Left renal cortex interstitium (tissue), 4 donors: ENCODE results near the gene EAPP. TPM values are rescaled to one million over a fixed set of nuclear protein-coding genes. Genes with fewer than 3 reads are reported as not detected.
"Not testable (repeated sequence)": the region's sequence is repeated elsewhere in the genome, so short reads cannot be mapped to it uniquely, and the experiment has no call there.

Source experiments
- DNase-seq, 4 donors: peaks; one replicate each; pipeline ENCODE4 v3.0.0-alpha.2; 2013; ENCODE audit warnings: low read depth in 4 of 4, low spot score in 2 of 4, missing footprints in 1 of 4
- polyA plus RNA-seq, 4 donors: library from polyadenylated mRNA; unstranded; fragments of 120-200 nt; gene quantifications; one replicate each; pipeline ENCODE4 v1.2.1, GENCODE V29; 2013; ENCODE audit not compliant: insufficient read length in 4 of 4

The EAPP gene, protein sequence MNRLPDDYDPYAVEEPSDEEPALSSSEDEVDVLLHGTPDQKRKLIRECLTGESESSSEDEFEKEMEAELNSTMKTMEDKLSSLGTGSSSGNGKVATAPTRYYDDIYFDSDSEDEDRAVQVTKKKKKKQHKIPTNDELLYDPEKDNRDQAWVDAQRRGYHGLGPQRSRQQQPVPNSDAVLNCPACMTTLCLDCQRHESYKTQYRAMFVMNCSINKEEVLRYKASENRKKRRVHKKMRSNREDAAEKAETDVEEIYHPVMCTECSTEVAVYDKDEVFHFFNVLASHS
- 10 to 100 TPM; 63.2 to 83.0 (median 68.3) TPM for polyA plus RNA-seq

DNA sequence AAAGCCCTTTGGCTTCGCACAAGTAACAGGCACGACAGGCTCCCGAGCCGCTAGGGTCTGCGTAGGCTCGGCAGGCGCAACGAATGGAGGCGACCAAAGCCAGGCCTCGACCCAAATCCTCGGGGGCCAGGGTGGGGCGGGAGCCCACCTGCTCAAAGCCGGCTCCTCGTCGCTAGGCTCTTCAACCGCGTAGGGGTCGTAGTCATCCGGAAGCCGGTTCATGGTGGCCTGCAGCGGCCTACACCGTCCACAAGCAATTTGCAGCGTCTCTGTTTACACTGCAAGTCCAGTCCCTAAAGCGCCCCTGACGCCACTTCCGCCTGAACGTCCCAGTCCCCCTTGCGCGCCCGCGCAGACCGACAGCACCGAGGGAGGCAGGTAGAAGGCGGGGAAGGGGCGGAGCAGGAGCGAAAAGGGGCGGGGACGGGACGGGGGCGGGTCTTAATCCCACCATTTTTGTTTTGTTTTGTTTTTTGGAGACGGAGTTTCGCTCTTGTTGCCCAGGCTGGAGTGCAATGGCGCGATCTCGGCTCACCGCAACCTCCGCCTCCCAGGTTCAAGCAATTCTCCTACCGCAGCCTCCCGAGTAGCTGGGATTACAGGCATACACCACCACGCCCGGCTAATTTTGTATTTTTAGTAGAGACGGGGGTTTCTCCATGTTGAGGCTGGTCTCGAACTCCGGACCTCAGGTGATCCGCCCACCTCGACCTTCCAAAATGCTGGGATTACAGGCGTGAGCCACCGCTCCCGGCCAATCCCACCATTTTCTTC, at the start of gene EAPP:
EAPP (minus strand) TSS at position 295 of the 774 bp plus-strand sequence; CDS start at position 222, 73 bp downstream.
- DNase-seq, result peak; percentile 84 to 96 (median 90)

DNA sequence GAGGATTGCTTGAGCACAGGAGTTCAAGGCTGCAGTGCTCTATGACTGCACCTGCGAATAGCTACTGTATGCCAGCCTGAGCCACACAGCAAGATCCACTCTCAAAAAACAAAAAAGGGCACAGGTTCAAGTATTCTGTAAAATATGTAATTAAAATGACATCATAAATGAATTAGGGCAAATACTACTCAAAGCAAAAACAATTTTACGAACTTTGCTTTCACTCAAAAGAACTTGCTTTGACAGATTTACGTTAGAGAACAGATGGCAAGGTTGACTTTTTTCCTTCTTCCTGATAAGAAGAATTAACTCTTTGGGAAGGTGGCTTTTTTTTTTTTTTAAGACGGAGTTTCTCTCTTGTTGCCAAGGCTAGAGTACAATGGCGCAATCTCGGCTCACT, 44.0 kb upstream of the EAPP start:
- DNase-seq, result no peak

DNA sequence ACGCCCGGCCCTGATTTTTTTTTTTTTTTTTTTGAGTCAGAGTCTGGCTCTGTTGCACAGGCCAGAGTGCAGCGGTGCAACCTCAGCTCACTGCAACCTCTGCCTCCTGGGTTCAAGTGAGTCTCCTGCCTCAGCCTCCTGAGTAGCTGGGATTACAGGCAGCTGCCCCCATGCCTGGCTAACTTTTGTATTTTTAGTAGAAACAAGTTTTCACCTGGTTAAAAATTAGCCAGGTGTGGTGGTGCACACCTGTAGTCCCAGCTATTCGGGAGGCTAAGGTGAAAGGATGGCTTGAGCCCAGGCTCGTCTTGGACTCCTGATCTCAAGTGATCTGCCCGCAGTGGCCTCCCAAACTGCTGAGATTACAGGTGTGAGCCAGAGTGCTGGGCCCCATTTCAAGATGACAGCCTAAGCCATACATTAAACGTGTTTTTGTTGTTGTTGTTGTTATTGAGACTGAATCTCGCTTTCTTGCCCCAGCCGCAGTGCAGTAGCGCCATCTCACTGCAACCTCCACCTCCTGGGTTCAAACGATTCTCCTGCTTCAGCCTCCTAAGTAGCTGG, 42.7 kb upstream of the EAPP start:
- DNase-seq, result no peak

DNA sequence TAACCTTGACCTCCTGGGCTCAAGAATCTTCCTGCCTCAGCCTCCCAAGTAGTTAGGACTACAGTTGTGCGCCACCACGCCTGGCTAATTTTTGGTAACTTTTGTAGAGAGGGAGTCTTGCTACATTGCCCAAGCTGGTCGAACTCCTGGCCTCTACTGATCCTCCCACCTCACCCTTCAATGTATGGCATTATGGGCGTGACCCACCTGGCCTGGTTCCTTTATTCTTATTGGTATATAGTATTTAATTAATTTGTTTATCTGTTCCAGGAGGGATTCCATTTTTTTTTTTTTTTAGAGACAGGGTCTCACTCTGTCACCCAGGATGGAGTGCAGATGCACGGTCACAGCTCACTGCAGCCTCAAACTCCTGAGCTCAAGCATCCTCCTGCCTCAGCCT, 40.9 kb upstream of the EAPP start:
- DNase-seq, result no peak

DNA sequence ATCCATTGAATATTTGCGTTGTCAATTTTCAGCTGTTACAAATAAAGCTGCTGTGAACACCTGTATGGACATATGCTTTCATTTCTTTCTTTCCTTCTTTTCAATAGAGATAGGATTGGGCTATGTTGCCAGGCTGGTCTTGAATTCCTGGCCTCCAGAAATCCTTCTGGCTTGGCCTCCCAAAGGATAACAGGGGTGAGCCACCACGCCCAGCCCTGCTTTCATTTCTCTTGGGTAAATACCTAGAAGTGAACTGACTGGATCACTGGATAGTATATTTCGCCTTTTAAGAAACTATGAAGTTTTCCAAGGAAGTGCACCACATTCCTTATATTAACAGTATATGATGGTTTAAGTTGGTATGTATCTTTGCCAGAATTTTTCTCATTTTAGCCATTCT, 32.3 kb upstream of the EAPP start:
- no peak for DNase-seq

DNA sequence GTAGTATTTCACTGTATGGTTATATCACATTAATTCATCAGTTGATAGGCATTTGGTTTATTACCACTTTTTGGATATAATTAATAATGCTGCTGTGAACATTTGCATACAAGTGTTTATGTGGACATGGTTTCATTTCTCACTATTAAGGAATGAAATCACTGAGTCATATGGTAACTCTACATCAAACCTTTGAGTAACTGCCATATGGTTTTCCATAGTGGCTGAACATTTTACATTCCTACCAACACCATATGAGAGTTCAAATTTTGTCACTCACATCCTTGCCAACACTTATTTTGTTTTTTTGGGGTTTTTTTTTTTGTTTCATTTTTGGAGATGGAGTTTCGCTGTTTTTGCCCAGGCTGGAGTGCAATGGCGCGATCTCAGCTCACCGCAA, 30.2 kb upstream of the EAPP start:
- no peak for DNase-seq

DNA sequence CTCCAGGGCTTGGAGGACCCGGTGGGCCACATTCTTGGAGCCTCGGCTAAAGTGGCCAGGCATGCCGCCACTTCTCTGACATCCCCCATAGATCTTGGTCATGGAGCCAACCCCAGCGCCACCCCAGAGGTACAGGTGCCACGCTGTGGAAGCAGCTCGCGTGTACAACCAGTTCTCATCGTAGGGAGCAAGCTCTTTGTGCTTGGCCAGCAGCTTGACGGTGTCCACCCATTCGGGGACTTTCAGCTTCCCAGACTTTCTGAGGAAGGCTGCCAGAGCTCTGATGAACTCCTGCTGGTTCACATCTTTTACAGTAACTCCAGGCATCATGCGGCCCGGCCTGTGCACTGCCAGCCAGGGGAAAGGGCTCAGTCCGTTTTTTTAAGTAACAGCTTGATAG, 29.3 kb upstream of the EAPP start:
- DNase-seq, result no peak

DNA sequence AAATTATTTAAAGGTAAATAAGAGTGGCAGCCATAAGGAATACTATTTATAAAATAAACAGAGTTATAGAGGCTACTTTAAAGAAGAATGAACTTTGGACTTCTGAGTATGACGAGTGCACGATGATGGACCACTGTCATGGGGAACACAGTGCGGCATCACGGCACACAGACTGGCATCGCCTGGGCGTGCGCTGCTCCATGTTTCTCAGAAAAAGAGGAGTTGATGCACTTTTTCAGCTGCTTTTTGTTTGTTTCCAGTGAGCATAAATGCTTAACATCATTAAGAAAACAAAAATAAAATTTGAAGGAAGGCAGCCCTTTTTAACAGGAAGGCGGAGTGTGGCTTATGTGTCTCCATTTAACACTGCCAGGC, 23.3 kb upstream of the EAPP start:
- DNase-seq, result no peak

DNA sequence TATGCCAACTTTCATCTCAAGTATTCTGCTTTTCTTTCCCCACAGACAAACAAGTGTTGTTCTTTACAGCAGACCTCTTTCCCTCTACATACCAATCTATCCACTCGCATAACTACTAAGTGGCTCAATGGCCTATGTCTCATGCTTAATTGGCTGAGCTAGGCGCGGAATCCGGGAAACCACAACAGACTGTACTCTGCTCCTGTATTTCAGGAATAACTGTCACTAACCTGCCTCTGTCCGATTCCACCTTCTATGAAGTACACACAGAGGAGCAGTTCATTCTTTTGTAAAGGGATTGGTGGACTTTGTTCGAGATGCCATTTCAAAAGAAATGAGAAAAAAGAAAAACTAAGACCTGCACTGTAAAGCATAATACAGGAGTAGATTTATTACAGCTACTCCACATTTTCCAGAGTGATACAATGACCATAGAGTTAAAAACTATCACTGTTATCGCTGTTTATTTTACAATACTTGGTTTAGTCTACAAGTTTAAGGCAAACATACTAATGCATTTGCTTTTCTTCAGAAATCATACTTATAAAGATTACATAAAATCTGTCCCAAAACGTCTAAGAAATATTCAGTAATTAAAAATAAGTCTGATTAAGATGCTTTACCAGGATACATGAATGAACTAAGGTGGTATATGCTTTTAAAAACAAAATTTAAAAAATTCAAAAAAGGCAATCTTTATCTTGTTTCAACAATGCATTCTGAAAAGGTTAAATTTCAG, 22.7 kb upstream of the EAPP start:
- not testable (repeated sequence) for DNase-seq

DNA sequence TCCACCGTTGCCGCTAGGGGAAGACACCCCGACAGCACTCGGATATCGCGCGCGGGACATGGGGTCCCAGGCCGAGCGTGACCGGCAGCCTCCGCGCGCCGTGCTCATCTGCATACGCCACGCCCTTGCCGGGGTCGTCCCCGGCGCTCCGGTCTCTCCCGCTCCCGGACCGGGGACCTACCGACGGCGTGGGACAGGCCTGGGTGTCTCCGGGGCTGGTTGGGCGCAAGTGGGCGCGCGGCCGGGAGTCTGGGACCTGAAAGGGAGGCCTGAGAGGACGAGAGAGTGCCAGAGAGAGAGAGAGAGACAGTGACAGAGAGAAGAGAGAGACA, 17.0 kb upstream of the EAPP start:
- DNase-seq, result not testable (repeated sequence)

DNA sequence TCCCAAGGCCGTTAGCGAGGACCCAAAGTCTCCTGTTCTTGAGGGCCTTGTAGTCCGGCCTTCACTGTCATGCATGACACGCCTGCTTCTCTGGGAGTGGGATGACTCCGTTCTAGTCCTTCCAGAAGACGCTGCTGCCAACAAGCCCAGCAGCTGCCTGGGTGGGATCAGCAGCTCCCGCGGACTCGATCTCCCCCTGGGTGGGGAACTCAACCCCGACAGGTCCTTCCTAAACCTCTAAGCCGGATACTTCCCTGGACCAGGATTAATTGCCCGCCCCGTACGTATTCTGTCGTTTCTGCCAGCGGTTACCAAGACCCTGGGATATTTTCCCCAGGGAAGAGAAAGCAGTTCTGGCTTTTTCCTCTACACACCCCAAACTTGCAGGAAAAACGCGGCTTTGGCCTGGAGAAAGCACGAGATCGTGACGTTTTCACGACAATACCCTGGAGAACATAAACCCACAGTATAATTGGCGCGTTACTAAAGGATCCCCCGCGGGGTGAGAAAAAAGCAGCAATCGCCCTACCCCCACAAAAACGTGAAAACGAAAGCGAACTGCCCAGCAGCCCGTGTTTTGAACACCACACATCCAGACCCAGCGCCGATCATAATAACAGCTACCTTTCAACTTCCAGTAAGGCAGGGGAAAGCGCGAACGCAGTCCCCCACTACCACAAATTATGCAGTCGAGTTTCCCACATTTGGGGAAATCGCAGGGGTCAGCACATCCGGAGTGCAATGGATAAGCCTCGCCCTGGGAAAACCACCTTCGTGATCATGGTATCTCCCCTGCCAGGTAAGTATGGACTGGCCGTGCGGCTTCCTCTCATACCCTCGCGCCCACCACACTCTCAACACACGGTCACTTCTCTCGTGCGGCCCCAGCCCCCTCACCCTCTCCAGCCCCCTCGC, 16.3 kb upstream of the EAPP start:
- not testable (repeated sequence) for DNase-seq

DNA sequence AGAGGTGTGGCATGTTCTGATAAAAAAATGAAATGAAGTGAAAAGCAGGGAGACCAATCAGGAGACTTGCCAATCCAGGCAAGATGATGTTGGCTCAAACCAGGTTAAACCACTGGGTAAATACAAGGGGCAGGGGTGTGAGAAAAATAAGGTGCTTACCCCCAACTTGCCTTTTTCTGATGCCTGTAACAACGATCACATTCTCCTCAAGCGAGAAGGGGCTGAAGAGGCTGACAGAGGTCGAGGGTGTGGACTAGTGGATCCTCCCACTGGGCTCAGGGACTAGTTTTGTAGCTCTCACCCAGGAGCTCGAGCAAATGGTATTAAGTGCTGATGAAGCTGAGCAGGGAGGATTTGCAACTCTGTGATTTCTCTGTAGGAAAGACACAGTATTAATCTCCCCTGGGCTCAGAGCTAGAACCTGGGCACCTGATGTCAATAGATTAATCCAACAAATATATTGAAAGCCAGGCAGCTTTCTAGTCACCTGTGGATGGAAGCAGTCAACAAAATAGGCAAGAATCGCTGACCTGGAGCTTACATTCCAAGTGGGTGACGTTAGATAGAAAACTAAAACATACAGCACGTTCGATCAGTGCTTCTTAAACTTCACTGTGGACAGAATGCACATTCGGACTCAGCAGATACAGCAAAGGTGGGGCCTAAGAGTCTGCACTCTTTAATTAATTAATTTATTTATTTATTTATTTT, 15.2 kb upstream of the EAPP start:
- no peak for DNase-seq

DNA sequence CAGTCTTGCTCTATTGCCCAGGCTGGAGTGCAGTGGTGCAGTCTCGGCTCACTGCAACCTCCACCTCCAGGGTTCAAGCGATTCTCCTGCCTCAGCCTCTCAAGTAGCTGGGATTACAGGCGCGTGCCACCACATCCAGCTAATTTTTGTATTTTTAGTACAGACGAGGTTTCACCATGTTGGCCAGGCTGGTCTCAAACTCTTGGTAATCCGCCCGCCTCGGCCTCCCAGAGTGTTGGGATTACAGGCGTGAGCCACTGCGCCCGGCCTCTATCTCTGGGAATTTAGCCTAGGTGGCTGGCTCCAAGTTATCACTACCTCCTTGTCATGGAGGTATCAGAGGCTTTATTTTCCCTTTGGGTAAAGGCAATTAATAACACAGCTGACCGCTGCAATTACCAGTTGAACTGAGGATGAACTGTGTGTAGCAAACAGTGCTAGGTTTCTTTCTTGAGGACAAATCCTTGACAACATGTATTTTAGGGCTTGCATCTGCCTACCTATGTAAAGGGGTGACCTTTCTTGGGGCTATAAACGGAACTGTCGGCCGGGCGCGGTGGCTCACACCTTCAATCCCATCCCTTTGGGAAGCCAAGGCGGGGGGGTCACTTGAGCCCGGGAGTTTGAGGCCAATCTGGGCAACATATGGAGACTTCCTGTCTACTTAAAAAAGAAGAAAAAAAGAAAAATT, 9.9 kb upstream of the EAPP start:
- DNase-seq, result not testable (repeated sequence)

DNA sequence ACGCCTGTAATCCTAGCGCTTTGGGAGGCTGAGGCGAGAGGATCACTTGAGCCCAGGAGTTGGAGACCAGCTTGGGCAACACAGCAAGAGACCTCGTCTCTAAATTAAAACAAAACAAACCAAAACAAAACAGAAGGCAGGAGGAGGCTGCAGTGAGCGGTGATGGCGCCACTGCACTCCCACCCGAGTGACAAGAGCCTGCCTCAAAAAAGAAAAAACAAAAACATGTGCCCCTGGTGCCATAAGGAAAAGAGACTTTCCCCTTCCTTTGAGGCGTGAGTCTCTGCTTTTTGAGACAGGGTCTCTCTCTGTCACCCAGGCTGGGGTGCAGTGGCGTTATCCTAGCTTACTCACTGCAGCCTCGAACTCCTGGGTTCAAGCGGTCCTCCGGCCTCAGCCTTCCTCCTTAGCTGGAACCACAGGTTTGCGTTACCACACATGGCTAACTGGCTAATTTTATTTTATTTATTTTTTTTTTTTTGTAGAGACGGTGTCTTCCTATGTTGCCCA, 9.0 kb upstream of the EAPP start:
- DNase-seq, result no peak

DNA sequence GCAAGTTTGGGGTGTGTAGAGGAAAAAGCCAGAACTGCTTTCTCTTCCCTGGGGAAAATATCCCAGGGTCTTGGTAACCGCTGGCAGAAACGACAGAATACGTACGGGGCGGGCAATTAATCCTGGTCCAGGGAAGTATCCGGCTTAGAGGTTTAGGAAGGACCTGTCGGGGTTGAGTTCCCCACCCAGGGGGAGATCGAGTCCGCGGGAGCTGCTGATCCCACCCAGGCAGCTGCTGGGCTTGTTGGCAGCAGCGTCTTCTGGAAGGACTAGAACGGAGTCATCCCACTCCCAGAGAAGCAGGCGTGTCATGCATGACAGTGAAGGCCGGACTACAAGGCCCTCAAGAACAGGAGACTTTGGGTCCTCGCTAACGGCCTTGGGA, 7.6 kb upstream of the EAPP start:
- not testable (repeated sequence) for DNase-seq

DNA sequence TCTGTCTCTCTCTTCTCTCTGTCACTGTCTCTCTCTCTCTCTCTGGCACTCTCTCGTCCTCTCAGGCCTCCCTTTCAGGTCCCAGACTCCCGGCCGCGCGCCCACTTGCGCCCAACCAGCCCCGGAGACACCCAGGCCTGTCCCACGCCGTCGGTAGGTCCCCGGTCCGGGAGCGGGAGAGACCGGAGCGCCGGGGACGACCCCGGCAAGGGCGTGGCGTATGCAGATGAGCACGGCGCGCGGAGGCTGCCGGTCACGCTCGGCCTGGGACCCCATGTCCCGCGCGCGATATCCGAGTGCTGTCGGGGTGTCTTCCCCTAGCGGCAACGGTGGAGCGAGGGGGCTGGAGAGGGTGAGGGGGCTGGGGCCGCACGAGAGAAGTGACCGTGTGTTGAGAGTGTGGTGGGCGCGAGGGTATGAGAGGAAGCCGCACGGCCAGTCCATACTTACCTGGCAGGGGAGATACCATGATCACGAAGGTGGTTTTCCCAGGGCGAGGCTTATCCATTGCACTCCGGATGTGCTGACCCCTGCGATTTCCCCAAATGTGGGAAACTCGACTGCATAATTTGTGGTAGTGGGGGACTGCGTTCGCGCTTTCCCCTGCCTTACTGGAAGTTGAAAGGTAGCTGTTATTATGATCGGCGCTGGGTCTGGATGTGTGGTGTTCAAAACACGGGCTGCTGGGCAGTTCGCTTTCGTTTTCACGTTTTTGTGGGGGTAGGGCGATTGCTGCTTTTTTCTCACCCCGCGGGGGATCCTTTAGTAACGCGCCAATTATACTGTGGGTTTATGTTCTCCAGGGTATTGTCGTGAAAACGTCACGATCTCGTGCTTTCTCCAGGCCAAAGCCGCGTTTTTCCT, 7.0 kb upstream of the EAPP start:
- not testable (repeated sequence) for DNase-seq

DNA sequence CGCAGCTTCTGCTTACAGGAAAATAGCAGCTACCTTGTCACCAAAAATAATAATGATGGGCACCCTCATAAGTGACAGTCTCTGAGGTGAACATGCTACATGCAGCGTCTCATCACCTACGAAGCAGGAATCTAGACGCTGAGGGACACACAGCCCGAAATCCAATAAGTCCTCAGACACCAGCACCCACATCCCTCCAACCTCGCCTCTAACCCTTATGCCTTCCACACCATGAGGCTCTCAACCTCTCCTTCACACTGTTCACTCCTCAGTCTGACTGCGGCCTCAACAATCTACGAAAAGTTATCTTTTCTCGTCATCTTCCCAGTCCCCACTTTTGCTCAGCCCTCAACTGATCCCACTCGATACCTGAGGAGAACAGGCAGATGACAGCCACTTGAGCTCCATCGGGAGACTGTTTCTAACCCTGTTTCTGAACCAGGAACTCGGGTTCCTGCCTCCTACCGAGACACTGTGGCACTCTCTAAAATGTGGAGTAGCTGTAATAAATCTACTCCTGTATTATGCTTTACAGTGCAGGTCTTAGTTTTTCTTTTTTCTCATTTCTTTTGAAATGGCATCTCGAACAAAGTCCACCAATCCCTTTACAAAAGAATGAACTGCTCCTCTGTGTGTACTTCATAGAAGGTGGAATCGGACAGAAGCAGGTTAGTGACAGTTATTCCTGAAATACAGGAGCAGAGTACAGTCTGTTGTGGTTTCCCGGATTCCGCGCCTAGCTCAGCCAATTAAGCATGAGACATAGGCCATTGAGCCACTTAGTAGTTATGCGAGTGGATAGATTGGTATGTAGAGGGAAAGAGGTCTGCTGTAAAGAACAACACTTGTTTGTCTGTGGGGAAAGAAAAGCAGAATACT, 919 bp upstream of the EAPP start:
- DNase-seq, result not testable (repeated sequence)
